ENCODE measurements around the gene VSTM2L. TPM values are rescaled to one million over a fixed set of nuclear protein-coding genes. Genes with fewer than 3 reads are reported as not detected.
A peak's percentile ranks its signal among the peaks of the same experiment; 100 is the strongest.

The VSTM2L gene
- total and polyA plus RNA-seq, 7 donors, result 0.05 to 2.8 (median 0.84) TPM

DNA sequence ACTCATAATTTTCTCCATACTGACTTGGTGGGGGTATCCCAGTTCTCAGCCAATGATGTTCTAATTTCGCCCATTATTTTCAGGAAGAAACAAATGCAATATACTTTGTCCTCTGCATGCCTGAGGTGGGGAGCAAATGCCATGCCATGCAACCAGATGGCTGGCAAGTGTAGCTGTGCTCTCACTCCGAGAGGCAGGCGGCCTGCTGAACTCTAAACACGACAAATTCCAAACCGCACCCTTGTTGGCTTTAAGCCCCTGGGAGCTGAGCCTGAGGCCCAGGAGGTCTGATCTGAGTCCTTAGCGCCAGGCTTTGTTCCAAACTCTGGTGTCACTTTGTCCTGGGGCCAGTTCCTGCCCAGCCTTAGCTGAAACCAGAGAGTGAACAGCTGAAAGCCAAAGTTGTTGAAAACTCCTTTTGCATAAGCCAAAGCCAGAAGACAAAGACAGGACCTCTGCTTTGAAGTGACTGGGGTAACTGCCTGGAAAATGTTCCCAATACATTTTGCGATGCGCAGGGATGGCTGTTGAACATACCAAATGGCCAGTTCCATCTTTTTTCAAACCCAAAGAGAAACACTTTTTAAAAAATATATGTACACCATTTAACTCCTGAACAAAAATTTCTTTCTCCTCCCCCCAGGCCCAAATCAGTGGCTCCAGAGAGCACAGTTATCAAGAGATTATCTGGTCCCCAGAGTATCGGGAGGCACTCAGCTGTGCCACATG, 84.1 kb downstream of the VSTM2L start:
- intact Hi-C loops (cut with DNase I), result loop anchor here in 1 of 2 donors (5.0 kb wide), 1 partner anchor 210 kb away; no protein-coding TSS in a partner anchor
- TF ChIP-seq CTCF (IDR thresholded peaks at IDR 0.05), result no peak
- H3K36me3 ChIP-seq (ENCODE audit: insufficient read depth in 1 of 2, low read depth in 1 of 2), result peaks cover 0 to 21% of the 10 kb centered on the region in 2 donors
- no peak overlapping the region for H3K4me3 ChIP-seq
- H3K27me3 ChIP-seq (ENCODE audit: insufficient read depth in 3 of 3, low read length in 2 of 3), result no peaks in the 10 kb centered on the region
- peak overlapping the region; percentile 91 for H3K27ac ChIP-seq
- DNase-seq (peak; percentile 80 to 92), ATAC-seq (peak; percentile 73 to 81 (median 80))
- H3K9me3 ChIP-seq, result no peaks in the 10 kb centered on the region
- peaks cover 73% of the 10 kb centered on the region for H3K4me1 ChIP-seq
- 23 to 31% (median 27%) methylated on average over 9 of the region's 9 CpGs for WGBS, 3 donors

GRCh38 chr20:37987602-37988290, 84.8 kb downstream of the VSTM2L start:
- Histone ChIP-seq H3K9me3 (no peaks in the 10 kb centered on the region), H3K36me3 (ENCODE audit: insufficient read depth in 1 of 2, low read depth in 1 of 2) (peaks cover 0 to 14% of the 10 kb centered on the region in 2 donors), H3K27ac (peak overlapping the region; percentile 91), H3K27me3 (ENCODE audit: insufficient read depth in 3 of 3, low read length in 2 of 3) (no peaks in the 10 kb centered on the region), H3K4me1 (peaks cover 79% of the 10 kb centered on the region), H3K4me3 (no peak overlapping the region)
- TF ChIP-seq CTCF (IDR thresholded peaks at IDR 0.05), result no peak
- intact Hi-C loops (cut with DNase I), result loop anchor here in 1 of 2 donors (5.0 kb wide), 1 partner anchor 210 kb away; no protein-coding TSS in a partner anchor
- 68 to 77% (median 69%) methylated on average over 12 of the region's 12 CpGs for WGBS, 3 donors
- ATAC-seq (no peak), DNase-seq (no peak)

GRCh38 chr20:37988306-37988954, 85.5 kb downstream of the VSTM2L start:
- Histone ChIP-seq H3K27ac (peak overlapping the region; percentile 91), H3K36me3 (ENCODE audit: insufficient read depth in 1 of 2, low read depth in 1 of 2) (peaks cover 0 to 7% of the 10 kb centered on the region in 2 donors), H3K9me3 (no peaks in the 10 kb centered on the region), H3K4me1 (peaks cover 83% of the 10 kb centered on the region), H3K4me3 (no peak overlapping the region), H3K27me3 (ENCODE audit: insufficient read depth in 3 of 3, low read length in 2 of 3) (no peaks in the 10 kb centered on the region)
- TF ChIP-seq CTCF (IDR thresholded peaks at IDR 0.05), result no peak
- DNase-seq (no peak), ATAC-seq (peak; percentile 48 to 64 (median 54))
- intact Hi-C loops (cut with DNase I), result loop anchor here in 1 of 2 donors (5.0 kb wide), 1 partner anchor 211 kb away; no protein-coding TSS in a partner anchor
- WGBS, 3 donors, result 57 to 81% (median 63%) methylated on average over 5 of the region's 5 CpGs

- peak; percentile 27 to 57 for DNase-seq
- Histone ChIP-seq H3K4me3 (no peak overlapping the region), H3K36me3 (ENCODE audit: insufficient read depth in 1 of 2, low read depth in 1 of 2) (peaks cover 0 to 9% of the 10 kb centered on the region in 2 donors), H3K27me3 (ENCODE audit: insufficient read depth in 3 of 3, low read length in 2 of 3) (no peaks in the 10 kb centered on the region), H3K4me1 (peaks cover 84% of the 10 kb centered on the region), H3K27ac (peak overlapping the region; percentile 91), H3K9me3 (no peaks in the 10 kb centered on the region)
- intact Hi-C loops (cut with DNase I), result loop anchor here (5.0 to 10.0 kb wide), 5 partner anchors 87 to 425 kb away; partner anchors contain the start of gene VSTM2L (in 1 of the 2)
- WGBS, 3 donors, result 40 to 47% (median 40%) methylated on average over 7 of the region's 7 CpGs
- ATAC-seq, result peak in 2 of 4 donors; percentile 6 to 29
- TF ChIP-seq CTCF (IDR thresholded peaks at IDR 0.05), result no peak
Measured at GRCh38 chr20:37989601-37990295, 86.8 kb downstream of the VSTM2L start.
